Transverse colon (tissue), 4 donors: Measurements from ENCODE around the gene FAM13A.

Experiments
- CTCF ChIP-seq, 5 experiments: fragments of 200-600 bp in 3 of 5; fragments of 450-650 bp in 2 of 5; sonication (generic) in 3 of 5; IDR thresholded peaks; 1 replicate in 2 of 5; 2 replicates in 3 of 5; pipeline ENCODE4 v1.5.1; 2016 to 2017; ENCODE audit warnings: antibody characterized with exemption in 5 of 5, inconsistent platforms in 3 of 5, mild to moderate bottlenecking in 2 of 5, moderate library complexity in 1 of 5
- EP300 ChIP-seq: sonication (generic); formaldehyde crosslinking; IDR thresholded peaks from one replicate; pipeline ENCODE4 v1.6.1; 2017; ENCODE audit warnings: antibody characterized with exemption, low read depth
- POLR2AphosphoS5 ChIP-seq, 3 donors: sonication (generic); formaldehyde crosslinking; IDR thresholded peaks; one replicate each; pipeline ENCODE4 v1.6.1; 2016; ENCODE audit warnings: antibody characterized with exemption in 3 of 3

- TF ChIP-seq EP300 = no peak
- no peak for TF ChIP-seq CTCF (IDR thresholded peaks at IDR 0.05)
- no peak for TF ChIP-seq POLR2AphosphoS5 (IDR thresholded peaks at IDR 0.05)
These were observed 303.1 kb downstream of the FAM13A start for GRCh38 chr4:88753658-88754571.
